ENCODE measurements around the gene AHNAK2.
"Not testable (repeated sequence)": the region's sequence is repeated elsewhere in the genome, so short reads cannot be mapped to it uniquely, and the experiment has no call there.

The AHNAK2 gene

DNA sequence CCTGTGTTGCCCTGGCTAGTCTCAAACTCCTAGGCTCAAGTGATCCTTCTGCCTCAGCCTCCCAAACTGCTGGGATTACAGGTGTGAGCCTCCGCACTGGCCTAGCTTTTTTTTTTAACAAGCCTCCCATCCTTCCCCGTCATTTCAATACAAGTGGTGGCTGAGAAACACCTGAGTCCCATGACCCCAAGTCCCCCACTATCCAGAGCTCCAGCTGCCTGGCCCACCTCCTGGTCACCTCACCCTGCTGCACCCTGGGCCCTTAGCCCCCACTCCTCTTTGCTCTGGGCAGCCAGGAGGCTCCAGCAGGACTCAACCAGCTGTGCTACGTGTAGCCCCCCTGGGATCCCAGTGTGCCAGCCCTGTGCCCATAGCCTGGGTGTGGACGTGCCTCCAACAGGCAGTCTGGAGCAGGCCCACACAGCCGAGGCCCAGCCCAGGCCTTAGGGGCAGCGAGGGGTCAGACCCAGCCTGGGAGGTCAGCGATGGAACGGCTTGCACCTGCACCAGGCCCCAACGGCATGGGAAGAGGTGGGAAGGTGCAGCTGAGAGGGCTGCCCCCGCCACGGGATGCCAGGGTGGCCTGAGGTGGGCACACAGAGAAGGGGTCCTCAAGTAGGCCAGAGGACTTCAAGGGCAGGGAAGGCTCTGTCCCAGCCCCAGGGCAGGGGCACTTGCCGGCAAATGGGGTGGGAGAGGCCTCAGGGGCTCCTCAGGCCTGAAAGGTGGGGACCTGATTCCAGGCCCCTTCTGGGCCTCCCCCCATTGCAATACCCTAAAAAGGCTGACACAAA is 6.5 kb downstream of the AHNAK2 start:
- no peak for DNase-seq

GRCh38 chr14:104970231-104971068 is 7.7 kb downstream of the AHNAK2 start:
- no peak for DNase-seq

- DNase-seq: no peak
Measured at GRCh38 chr14:104969741-104970230, 8.4 kb downstream of the AHNAK2 start.

- DNase-seq: no peak
Measured at GRCh38 chr14:104968541-104969401, 9.4 kb downstream of the AHNAK2 start.

DNA sequence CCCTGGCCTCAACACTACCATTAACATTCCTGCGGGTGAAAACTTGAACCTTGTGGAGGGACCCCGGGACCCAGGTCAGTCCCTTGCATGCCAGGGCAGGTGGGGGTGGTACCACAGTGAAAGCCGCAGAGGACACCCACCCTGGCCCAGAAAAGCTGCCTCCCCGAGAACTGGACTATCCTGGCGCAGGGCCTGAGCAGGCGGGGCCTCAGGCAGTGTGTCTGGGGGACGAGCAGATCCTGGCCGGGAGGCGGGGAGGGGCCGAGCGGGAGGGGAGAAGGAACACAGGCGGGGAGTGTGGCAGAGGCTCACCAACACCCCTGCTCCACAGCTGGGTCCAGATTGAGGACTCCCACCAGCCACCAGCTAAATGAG is 10.0 kb downstream of the AHNAK2 start:
- DNase-seq: no peak

DNA sequence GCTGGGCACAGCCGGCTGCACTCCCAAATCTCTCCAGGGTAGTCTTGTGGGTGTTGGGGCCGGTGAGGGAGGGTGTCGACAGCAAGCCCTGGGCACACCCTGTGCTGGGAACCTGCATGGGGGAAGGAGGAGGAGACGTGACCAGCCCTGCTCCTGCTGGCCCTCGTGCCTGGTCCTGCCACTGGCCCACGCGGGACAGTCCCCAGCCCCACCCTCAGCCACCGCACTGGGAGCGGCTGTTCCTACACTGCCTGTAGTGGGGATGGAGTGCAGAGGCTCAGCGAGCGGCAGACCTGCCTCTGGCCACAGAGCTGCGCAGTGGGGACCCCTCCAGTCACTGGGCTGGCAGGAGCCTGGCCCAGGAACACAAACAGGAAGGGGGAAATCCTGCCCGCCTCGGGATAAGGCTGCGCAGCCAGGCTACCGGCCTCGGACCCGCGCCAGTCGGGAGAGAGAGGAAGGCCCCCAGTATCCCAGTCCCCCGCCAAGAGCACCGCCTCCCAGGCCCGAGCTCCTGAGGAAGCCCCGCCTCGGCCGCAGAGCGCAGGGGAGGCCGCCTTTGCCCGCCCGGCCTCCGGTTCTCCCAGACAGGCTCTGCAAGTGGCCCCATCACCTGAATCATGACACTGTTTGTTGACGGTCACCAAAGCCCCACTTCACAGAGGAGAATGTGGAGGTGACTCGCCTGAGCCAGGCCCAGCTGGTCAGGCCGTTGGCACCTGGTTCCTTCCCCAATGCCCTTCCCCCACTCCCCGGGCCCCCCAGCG is 10.6 kb downstream of the AHNAK2 start:
- DNase-seq: no peak

DNA sequence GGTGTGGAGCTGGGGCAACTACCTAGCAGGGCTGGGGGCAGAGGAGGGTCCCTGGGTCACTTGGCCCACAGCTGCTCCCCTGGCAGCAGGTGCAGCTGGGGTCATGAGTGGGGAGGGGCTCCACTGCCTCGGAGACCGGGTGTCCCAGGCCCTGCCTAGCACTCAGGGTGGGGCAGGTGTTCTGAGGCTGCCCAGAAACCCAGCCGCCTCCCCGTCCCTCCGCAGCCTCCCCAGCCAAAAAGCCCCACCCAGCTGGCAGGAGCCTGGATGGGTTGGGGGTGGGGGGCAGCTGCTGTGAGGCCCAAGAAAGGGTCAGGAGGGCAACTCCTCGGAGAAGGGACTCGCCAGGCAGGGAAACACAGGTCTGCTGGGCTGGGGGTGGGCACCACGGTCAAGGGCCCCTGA is 11.2 kb downstream of the AHNAK2 start:
- no peak for DNase-seq

DNA sequence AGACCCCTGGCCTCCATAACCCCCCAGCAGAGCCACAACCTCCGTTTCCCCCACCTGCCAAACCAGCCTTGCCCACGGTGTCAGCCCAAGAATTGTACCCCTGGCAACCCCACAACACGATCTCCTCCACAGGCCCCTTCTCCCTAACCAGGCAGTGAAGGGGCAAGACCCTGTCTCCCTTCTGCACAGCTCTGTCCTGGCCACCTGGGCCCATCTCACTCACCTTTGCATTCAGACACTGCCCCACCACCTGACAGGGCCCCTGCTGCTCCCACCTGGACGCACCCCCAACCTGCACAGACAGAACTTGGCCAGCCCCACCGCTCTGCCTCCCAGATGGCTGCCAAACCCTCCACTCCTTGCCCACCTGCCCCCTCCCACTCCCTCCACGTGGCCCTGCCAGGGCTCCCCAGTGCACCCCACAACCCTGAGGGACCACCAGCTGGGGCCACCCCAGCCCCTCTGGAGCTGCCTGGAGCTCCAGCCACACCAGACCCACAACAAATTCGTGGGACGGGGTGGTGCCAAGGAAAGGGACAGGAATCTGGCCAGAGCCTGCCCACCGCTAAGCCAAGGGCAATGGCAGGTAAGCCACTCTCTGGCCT is 11.8 kb downstream of the AHNAK2 start:
- DNase-seq: no peak

GRCh38 chr14:104965561-104966231 is 12.5 kb downstream of the AHNAK2 start:
- no peak for DNase-seq

DNA sequence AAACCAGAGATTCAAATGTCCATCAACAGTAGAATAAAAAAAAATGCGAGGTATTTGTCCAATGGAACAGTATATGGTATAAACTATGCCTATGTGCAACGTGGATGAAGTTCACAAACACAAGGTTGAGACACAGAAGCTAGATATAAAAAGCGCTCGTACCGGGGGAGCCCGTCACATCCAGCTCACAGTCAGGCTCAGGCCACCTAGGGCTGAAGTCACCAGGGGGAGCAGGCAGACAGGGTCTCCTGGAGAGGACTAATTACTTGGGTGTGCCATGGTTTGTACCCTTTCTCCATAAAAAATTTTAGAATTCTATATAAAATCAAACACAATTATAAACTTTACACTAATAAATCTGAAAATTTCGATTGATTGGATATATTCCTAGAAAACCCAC is 13.6 kb downstream of the AHNAK2 start:
- no peak for DNase-seq

GRCh38 chr14:104957146-104958113 is 20.7 kb downstream of the AHNAK2 start:
- DNase-seq: no peak

DNA sequence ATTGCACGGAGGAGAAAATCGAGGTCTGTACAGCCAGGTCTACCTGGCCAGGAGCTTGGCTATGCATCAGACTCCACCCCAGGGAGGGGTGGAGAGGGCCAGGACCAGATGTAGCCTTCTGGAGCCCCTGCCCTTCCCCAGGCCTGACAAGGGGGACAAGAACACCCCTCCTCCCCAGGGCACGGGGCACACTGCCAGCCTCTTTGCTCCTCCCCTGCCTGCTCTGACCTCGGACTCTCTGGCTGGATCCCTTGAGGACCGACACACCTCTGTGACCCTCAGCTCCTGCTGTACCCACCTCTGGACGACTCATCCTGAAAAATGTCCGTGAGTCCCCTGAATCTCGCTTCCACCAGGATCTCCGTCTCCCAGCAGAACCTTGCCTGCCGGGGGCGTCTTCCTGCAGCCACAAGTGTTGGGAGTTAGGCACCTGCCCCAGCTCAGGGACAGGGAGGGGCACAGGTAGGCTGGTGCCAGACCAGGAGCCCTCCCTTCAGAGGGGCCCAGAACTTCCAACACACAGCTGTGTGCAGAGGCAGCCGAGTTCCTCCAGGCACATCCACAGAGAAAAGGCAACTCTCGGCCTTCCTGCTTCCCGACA is 21.8 kb downstream of the AHNAK2 start:
- no peak for DNase-seq

- no peak for DNase-seq
Measured at GRCh38 chr14:104955396-104955770, 22.8 kb downstream of the AHNAK2 start.

DNA sequence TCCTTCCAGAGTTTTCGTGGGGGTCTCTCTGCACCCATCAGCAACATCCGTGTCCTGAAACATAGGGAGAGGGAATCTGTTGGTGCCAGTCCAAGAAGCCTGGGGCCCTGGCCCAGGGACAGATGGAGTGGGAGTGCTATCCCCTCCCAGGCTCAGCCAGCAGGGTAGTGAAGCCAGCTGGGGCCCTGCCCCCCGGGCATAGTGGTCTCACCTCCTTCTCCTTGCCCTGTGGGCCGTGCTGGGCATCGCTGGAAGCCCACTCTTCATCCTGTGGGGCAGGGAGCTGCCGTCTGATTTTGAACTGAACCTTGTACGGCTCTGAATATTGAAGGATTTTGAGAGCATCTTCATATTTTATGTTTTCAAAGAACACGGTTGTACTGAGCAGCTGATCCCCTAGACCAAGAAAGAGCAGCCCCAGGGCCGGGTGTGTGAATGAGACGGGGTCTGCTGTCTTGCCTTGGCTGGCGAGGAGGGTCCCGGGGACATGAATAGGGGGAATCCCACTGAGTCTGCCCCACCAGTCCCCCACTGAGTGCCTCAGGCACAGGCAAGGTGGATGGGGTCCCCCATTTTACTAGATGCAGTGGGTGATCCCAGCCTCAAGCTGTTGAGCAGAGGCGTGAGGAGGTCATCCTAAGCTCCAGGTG is 23.3 kb downstream of the AHNAK2 start:
- DNase-seq: no peak

- no peak for DNase-seq
Measured at GRCh38 chr14:104953896-104954656, 24.1 kb downstream of the AHNAK2 start.

- DNase-seq: no peak
Measured at GRCh38 chr14:104953097-104953496, 25.1 kb downstream of the AHNAK2 start.

- DNase-seq: not testable (repeated sequence)
Measured at GRCh38 chr14:104951863-104952657, 26.1 kb downstream of the AHNAK2 start.
